Measurements from ENCODE around the gene LONP2.
"Not testable (repeated sequence)": the region's sequence is repeated elsewhere in the genome, so short reads cannot be mapped to it uniquely, and the experiment has no call there.

LONP2 gene

GRCh38 chr16:48291754-48292153 is 47.7 kb downstream of the LONP2 start:
- DNase-seq, result no peak

DNA sequence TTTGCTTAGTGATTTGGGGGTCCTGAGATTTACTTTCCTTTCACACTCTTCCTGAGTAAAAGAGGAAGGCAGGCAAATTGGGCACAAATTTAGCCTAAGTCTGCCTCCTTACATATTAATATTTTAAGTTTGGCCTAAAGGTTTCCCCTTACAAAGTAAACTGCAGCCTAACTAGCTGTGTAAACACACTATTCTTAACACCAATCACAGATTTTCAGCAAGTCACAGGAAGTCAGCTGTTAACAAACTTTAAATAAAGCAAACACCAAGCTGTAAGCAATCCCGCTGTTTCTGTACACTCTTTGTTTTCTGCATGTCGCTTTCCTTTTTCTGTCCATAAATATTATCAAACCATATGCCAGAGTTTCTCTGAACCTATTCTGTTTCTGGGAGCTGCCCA is 48.4 kb downstream of the LONP2 start:
- no peak for DNase-seq

- DNase-seq, result no peak
Observed at GRCh38 chr16:48294724-48295123, 50.6 kb downstream of the LONP2 start.

- DNase-seq, result no peak
Observed at GRCh38 chr16:48295488-48296281, 51.6 kb downstream of the LONP2 start.

GRCh38 chr16:48299471-48299870 is 55.4 kb downstream of the LONP2 start:
- DNase-seq, result no peak

- DNase-seq, result no peak
Observed at GRCh38 chr16:48300391-48300856, 56.3 kb downstream of the LONP2 start.

- DNase-seq, result no peak
Observed at GRCh38 chr16:48308535-48308934, 64.4 kb downstream of the LONP2 start.

DNA sequence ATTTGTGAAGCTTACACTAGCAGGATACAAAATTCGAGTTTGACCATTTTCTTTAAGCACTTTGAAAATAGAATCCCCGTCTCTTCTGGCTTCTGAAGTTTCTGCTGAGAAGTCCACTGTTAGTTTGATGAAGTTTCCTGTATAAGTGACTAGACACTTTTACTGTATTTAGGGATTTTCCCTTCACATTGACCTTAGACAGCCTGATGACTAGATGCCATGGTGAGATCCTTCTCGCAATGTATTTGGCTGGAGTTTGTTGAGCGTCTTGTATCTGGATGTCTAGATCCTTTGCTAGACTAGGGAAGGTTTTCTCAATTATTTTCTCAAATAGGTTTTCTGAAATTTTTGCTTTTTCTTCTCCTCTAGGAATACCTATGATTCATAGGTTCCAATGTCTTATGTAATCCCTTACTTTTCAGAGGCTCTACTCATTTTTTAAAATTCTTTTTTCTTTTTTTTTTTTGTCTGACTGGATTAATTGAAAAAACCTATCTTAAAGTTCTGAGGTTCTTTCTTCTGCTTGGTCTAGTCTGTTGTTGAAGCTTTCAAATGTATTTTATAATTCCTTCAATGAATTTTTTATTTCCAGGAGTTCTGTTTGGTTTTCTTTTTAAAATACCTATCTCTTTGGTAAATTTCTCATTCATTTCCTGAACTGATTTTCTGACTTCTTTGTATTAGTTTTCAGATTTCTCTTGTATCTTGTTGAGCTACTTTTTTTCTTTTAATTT is 67.0 kb downstream of the LONP2 start:
- DNase-seq, result no peak

DNA sequence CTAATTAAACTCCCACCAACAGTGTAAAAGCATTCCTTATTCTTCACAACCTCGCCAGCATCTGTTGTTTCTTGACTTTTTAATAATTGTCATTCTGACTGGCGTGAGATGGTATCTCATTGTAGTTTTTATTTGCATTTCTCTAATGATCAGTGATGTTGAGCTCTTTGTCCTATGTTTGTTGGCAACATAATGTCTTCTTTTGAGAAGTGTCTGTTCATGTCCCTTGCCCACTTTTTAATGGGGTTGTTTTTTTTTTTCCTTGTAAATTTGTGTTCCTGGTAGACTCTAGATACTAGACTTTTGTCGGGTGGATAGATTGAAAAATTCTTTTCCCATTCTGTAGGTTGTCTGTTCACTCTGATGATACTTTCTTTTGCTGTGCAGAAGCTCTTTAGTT is 69.8 kb downstream of the LONP2 start:
- not testable (repeated sequence) for DNase-seq

DNA sequence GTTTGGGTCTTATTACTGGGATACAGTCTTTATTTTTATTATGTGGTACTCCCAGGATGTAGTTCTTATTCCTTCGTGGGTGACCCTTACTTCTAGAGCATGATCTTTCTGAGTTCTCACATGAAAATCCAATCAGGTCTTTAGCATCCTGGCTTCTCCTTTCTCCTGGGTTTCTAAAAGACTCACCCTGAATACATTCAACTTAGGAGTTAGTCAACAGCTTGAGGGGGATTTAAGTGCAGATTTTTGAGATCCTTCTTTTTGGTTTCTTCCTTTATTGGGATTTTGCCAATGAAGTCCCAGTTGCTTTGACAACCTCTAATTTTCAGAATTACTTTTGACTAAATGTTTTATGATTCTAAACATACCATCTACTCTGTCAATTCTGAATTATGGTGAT is 72.9 kb downstream of the LONP2 start:
- DNase-seq, result no peak

DNA sequence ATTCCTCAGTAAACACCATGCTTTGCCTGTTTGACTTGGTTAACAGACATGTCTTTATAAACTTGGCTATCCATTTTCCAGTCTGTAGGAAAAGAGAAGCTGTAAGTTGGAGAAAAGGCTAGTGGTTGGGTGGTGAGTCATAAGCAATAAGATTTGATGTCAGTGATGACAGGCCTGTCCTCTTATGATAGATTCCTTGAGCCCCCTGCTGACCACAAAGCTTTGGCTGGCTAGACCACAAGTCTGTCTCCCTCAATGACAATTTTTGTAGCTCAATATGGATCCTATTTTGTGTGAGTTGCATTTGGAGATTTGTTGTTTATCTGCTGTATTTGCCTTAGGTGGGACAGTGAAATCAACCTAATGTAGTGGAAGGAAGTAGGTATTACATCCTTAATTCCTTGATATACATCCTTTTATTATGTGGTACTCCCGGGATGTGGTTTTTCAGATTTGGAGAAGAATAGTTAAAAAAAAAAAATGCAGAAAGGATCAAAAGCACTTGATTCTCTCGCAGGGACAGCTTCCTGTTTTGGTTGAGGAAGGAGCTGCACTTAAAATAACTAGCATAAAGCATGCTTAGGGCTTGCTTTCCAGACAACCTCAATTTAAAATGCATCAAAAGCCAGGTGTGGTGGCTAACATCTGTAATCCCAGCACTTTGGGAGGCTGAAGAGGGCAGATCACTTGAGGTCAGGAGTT is 73.7 kb downstream of the LONP2 start:
- DNase-seq, result no peak

DNA sequence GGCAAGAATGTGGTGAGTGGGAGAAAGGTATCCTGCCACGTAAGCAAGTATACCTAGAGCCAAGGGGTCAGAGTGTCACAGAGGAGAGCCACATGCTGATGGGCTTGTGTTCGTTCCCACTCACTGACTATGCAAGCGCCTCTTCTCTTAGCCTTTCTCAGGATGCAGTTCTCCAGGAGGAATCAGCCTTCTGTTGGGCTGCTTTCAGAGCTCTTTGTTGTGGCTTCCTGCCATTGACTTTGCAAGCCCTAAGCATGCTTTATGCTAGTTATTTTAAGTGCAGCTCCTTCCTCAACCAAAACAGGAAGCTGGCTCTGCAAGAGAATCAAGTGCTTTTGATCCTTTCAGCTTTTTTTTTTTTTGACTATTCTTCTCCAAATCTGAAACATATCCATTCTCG is 74.5 kb downstream of the LONP2 start:
- peak; percentile 65 for DNase-seq

GRCh38 chr16:48321317-48322036 is 77.4 kb downstream of the LONP2 start:
- DNase-seq, result no peak

- DNase-seq, result no peak
Observed at GRCh38 chr16:48323783-48324775, 80.0 kb downstream of the LONP2 start.

DNA sequence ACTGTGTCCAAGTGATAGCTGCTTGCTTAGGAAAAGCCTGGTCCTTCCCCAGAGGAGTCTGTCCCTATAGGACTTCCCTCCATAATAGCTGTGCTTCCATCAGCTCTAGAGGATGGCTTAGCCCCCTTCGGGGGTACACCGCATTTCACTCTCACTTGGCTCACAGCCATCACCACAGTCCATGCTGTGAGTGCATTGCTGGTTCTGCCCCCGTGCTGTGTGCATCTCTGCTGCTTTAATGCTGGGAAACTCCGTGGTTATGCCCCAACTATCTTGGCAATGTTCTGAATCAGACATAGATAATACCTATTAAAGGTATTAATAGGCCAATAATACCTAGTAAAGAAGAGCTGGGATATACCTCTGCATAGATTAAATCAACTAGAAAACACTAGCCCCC is 82.8 kb downstream of the LONP2 start:
- no peak for DNase-seq

- no peak for DNase-seq
Observed at GRCh38 chr16:48329138-48329537, 85.0 kb downstream of the LONP2 start.

GRCh38 chr16:48330189-48330840 is 86.2 kb downstream of the LONP2 start:
- no peak for DNase-seq

DNA sequence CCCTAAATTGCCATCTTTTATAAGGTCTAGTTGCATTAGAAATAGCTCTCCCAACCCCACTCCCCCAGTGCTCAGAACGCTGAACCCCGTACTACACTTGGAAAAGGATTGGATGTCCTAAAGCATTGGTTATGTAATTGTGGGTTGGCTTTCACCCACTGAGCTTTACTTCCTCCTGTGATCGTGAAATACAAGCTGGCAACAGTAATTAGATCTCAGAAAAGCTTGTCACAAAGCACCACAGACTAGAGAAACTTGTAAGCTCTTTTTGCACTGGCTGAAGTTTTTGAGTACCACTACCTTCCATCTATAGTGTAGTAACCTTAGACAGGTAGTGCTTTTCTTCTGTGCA is 86.7 kb downstream of the LONP2 start:
- DNase-seq, result no peak

DNA sequence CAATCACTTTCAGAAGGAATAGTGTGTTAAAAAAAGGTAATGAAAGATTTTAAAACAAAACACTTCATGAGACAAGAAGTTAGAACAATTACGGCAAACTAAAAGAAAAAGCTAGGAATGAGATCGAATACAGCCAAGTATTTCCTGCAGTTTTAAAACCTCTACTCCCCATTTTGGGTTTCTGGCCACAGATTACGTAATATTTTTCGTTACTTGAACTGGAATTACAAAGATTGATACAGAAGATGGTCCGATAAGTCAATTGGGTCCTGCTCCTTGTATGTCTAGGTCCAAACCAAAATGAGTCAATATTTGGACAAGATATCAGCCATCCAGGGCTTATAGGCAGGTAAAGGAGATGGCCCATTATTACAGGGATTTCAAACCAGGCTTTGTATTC is 88.9 kb downstream of the LONP2 start:
- DNase-seq, result no peak

DNA sequence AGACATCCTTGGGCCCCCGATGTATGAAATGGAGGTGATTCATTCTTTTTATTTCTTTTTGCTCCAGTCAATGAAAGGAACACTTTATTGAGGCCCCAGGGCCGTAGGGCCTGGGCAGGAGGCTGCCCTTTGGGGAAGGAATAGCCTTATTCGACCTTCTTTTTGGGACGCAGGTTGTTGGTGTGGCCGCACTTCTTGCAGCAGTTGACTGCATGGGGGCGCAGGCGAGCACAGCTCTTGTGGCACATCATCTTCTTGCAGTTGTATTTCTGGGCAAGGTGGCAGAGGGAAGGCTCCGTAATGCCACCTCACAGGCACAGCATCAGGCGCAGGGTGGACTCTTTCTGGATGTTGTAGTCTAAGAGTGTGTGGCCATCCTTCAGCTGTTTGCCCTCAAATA is 90.2 kb downstream of the LONP2 start:
- DNase-seq, result no peak

DNA sequence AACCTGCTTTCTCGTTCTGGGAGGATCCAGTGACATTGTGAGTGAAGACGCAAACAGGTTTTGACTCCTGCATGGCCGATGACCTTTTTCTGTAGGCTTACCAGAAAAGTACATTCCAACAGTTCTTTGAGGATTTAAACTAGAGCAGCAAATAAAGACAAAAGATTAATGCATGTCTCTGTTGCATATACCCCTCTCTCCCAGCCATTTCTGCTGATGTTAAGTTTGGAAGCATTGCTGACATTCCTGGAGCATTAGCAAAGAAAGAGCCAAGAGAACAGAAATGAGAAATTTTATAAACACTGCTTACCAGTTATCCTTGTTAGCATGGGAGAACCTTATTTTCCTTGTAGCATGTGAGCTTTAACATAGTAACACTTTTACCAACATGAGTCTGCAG is 91.9 kb downstream of the LONP2 start:
- no peak for DNase-seq
